Nephron (organoid): Measurements from ENCODE around the gene FLT3.
"Not testable (repeated sequence)": the region's sequence is repeated elsewhere in the genome, so short reads cannot be mapped to it uniquely, and the experiment has no call there.

ENCODE experiments used
- H3K27ac Mint-ChIP-seq, 3 experiments: 2 replicates each; pipeline ENCODE4 v1.8.0; 2020; ENCODE audit warnings: mixed read lengths in 3 of 3, mild to moderate bottlenecking in 2 of 3, moderate library complexity in 1 of 3
- H3K27me3 Mint-ChIP-seq: 2 replicates; pipeline ENCODE4 v1.8.0; 2021; ENCODE audit warnings: low read depth, mild to moderate bottlenecking, moderate library complexity, mixed read lengths
- H3K36me3 Mint-ChIP-seq: 2 replicates; pipeline ENCODE4 v1.8.0; 2020; ENCODE audit warnings: low read depth, mixed read lengths
- H3K4me1 Mint-ChIP-seq: 2 replicates; pipeline ENCODE4 v1.8.0; 2020; ENCODE audit warnings: mixed read lengths
- H3K4me3 Mint-ChIP-seq, 3 experiments: 2 replicates each; pipeline ENCODE4 v1.8.0; 2020; ENCODE audit warnings: mild to moderate bottlenecking in 3 of 3, mixed read lengths in 3 of 3, moderate library complexity in 2 of 3
- H3K9me3 Mint-ChIP-seq: 2 replicates; pipeline ENCODE4 v1.8.0; 2020; ENCODE audit warnings: mixed read lengths
- TF ChIP-seq, protein P1 (sequence below), 3 experiments: fragments of 200-600 bp; sonication (generic); IDR thresholded peaks; one replicate each; pipeline ENCODE4 v1.5.0; 2021; ENCODE audit warnings: antibody characterized with exemption in 3 of 3; ENCODE audit not compliant: unreplicated experiment in 3 of 3

FLT3 gene

DNA sequence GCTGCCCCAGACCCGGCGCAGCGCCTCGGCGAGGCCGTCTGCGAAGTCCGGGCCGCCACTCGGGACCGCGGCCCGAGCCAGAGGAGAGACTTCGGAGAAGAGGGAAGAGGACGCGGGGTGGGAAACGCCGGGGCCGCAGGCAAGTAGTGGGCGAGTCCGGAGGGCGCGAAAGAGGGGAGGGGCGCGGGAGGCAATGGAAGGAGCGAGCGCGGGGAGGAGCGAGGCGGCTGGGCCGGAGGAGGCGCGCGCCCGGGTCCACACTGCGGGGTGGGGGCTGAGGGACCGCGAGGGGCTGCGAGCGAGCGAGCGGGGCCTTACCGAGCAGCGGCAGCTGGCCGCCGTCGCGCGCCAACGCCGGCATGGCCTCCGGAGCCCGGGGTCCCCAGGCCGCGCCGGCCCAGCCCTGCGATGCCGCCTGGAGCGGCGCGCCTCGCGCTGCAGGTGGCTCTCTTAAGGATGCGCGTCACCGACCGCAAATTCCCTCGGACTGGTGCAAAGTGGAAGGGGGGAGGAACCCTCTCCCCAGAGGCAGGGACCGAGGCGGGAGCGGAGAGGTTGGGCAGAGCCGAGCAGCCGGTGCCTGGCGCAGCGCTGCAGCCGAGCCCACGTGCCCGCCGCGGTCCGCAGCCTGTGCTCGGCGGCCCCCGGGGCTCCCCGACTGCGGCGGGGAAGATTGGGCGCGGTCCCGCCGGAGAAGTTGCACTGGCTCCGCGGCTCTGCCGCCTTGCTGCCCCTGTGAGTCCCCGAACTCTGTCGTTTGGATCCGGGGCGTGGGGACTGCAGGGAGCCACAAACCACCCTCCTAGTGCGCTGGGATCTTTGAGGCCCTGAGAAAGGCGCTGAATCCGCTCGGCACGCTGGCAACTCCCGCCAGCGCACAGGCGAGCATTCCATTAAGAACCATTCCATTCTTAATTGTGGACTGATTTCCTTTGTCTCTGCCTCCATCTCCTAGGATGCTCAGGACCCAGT, at the start of gene FLT3:
Gene FLT3, minus strand, starts transcription at position 427 of the 972 bp plus-strand sequence. Its CDS starts 66 bp downstream, at position 361.
- Mint-ChIP-seq H3K27ac (no peak within 1 kb of the TSS), H3K27me3 (peaks cover 96% of the 10 kb centered on the region)
- TF ChIP-seq, protein P1, sequence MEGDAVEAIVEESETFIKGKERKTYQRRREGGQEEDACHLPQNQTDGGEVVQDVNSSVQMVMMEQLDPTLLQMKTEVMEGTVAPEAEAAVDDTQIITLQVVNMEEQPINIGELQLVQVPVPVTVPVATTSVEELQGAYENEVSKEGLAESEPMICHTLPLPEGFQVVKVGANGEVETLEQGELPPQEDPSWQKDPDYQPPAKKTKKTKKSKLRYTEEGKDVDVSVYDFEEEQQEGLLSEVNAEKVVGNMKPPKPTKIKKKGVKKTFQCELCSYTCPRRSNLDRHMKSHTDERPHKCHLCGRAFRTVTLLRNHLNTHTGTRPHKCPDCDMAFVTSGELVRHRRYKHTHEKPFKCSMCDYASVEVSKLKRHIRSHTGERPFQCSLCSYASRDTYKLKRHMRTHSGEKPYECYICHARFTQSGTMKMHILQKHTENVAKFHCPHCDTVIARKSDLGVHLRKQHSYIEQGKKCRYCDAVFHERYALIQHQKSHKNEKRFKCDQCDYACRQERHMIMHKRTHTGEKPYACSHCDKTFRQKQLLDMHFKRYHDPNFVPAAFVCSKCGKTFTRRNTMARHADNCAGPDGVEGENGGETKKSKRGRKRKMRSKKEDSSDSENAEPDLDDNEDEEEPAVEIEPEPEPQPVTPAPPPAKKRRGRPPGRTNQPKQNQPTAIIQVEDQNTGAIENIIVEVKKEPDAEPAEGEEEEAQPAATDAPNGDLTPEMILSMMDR (IDR thresholded peaks at IDR 0.05; ENCODE audit: unreplicated experiment in 3 of 3) = no peak

GRCh38 chr13:28147495-28147894, 47.1 kb upstream of the FLT3 start:
- peaks cover 2% of the 10 kb centered on the region for H3K9me3 Mint-ChIP-seq
- no peaks in the 10 kb centered on the region for H3K27me3 Mint-ChIP-seq
- H3K36me3 Mint-ChIP-seq = peaks cover 9% of the 10 kb centered on the region
- peaks cover under 1% of the 10 kb centered on the region for H3K4me1 Mint-ChIP-seq
- TF ChIP-seq, protein P1 (IDR thresholded peaks at IDR 0.05; ENCODE audit: unreplicated experiment in 3 of 3) = no peak
- no peak overlapping the region for H3K27ac Mint-ChIP-seq
- no peak overlapping the region for H3K4me3 Mint-ChIP-seq

More for the DNA sequence above, at the start of gene FLT3:
- Mint-ChIP-seq H3K4me1 (no peaks in the 10 kb centered on the region), H3K4me3 (peak within 1 kb of the TSS; percentile 78 to 80 (median 78)), H3K36me3 (peaks cover 4% of the 10 kb centered on the region), H3K9me3 (peaks cover 12% of the 10 kb centered on the region)

GRCh38 chr13:28145049-28145448, 44.7 kb upstream of the FLT3 start:
- Mint-ChIP-seq H3K9me3 (no peaks in the 10 kb centered on the region), H3K4me3 (no peak overlapping the region), H3K36me3 (no peaks in the 10 kb centered on the region), H3K4me1 (peaks cover 20% of the 10 kb centered on the region), H3K27me3 (no peaks in the 10 kb centered on the region), H3K27ac (no peak overlapping the region)
- TF ChIP-seq, protein P1 (IDR thresholded peaks at IDR 0.05; ENCODE audit: unreplicated experiment in 3 of 3) = no peak

GRCh38 chr13:28141542-28141941, 41.2 kb upstream of the FLT3 start:
- not testable (repeated sequence) for H3K9me3 Mint-ChIP-seq
- peaks cover 40% of the 10 kb centered on the region for H3K4me1 Mint-ChIP-seq

DNA sequence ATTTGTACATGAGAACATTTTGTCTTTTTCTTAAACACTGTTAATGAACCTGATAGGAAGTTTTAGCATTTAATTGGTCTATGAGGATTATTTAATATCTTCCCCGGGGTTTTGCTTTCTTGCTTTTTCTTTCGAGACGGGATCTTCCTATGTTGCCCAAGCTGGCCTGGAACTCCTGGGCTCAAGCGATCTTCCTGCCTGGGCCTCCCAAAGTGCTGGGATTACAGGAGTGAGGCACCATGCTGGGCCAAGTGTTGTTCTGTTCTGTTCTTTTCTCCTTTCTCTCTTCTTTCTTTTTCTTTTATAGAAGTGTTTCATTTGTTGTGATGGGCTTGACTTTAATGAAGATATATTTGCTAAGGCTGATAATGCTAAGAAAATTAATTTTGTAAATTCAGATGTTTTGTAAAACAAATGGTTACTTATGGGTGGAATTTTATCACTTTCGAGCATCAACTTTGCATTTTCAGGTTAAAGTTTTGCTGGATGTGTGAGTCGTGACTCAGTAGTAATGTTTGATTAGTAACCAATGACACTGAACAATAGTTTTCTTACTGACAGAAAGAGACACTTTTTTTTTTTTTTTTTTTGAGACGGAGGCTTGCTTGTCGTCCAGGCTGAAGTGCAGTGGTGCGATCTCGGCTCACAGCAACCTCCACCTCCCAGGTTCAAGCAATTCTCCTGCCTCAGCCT, 40.2 kb upstream of the FLT3 start:
- Mint-ChIP-seq H3K4me1 (peaks cover 43% of the 10 kb centered on the region), H3K36me3 (no peaks in the 10 kb centered on the region), H3K27me3 (no peaks in the 10 kb centered on the region), H3K27ac (peak overlapping the region; percentile 96 to 98 (median 97)), H3K9me3 (no peaks in the 10 kb centered on the region), H3K4me3 (peak overlapping the region; percentile 93 to 99 (median 95))
- TF ChIP-seq, protein P1 (IDR thresholded peaks at IDR 0.05; ENCODE audit: unreplicated experiment in 3 of 3) = no peak

More at GRCh38 chr13:28141542-28141941, 41.2 kb upstream of the FLT3 start:
- peak overlapping the region; percentile 7 to 55 (median 51) for H3K4me3 Mint-ChIP-seq
- not testable (repeated sequence) for H3K27me3 Mint-ChIP-seq, H3K36me3 Mint-ChIP-seq
- H3K27ac Mint-ChIP-seq = peak overlapping the region in 2 of 3 experiments; percentile 9 to 41
